HepG2 (cell line): ENCODE measurements around the gene MYOM1. TPM values are rescaled to one million over a fixed set of nuclear protein-coding genes. Genes with fewer than 3 reads are reported as not detected.

Source experiments
- CHCHD3 ChIP-seq: sonication (generic); formaldehyde crosslinking; IDR thresholded peaks from 2 replicates; pipeline ENCODE4 v1.8.0; 2022; ENCODE audit warnings: mild to moderate bottlenecking, missing genetic modification reagents, moderate library complexity
- ELF3 ChIP-seq: IDR thresholded peaks from 2 replicates; pipeline ENCODE4 v1.6.1; 2016; ENCODE audit warnings: missing genetic modification reagents, missing compliant biosample characterization
- FOSL1 ChIP-seq: sonication (generic); formaldehyde crosslinking; IDR thresholded peaks from 2 replicates; pipeline ENCODE4 v1.9.0; 2021; ENCODE audit warnings: missing genetic modification reagents, borderline replicate concordance
- HIVEP1 ChIP-seq: sonication (generic); formaldehyde crosslinking; IDR thresholded peaks from 2 replicates; pipeline ENCODE4 v1.4.0; 2020; ENCODE audit warnings: mild to moderate bottlenecking, missing genetic modification reagents
- HNRNPLL ChIP-seq: fragments of 200-400 bp; formaldehyde crosslinking; IDR thresholded peaks from 2 replicates; pipeline ENCODE4 v1.6.1; 2017; ENCODE audit warnings: mild to moderate bottlenecking, low read depth, low read length; ENCODE audit not compliant: poor library complexity, severe bottlenecking
- KAT8 ChIP-seq: IDR thresholded peaks from 2 replicates; pipeline ENCODE4 v1.6.1; 2016; ENCODE audit warnings: missing genetic modification reagents, missing compliant biosample characterization
- NFKB2 ChIP-seq: sonication (generic); formaldehyde crosslinking; IDR thresholded peaks from 2 replicates; pipeline ENCODE4 v1.4.0; 2020; ENCODE audit warnings: missing genetic modification reagents, borderline replicate concordance
- POLR2AphosphoS5 ChIP-seq: IDR thresholded peaks from 2 replicates; pipeline ENCODE4 v1.6.1; 2012; ENCODE audit warnings: low read depth, low read length
- SOX13 ChIP-seq, 3 experiments: fragments of 450-650 bp in 1 of 3; sonication (generic) in 1 of 3; formaldehyde crosslinking in 1 of 3; IDR thresholded peaks in 2 of 3; conservative IDR thresholded peaks in 1 of 3; 2 replicates each; pipeline versions ENCODE4 v1.5.0 to v1.6.1; 2016 to 2020; ENCODE audit warnings: antibody characterized with exemption in 1 of 3, mild to moderate bottlenecking in 1 of 3, missing compliant biosample characterization in 1 of 3, missing genetic modification reagents in 1 of 3, moderate library complexity in 1 of 3
- TSC22D2 ChIP-seq: sonication (generic); formaldehyde crosslinking; IDR thresholded peaks from 2 replicates; pipeline ENCODE4 v1.5.1; 2020; ENCODE audit warnings: missing genetic modification reagents, mild to moderate bottlenecking, borderline replicate concordance
- ZBTB21 ChIP-seq: sonication (generic); formaldehyde crosslinking; IDR thresholded peaks from 2 replicates; pipeline ENCODE4 v1.4.0; 2020; ENCODE audit warnings: missing genetic modification reagents
- ZNF124 ChIP-seq: sonication (generic); formaldehyde crosslinking; IDR thresholded peaks from 2 replicates; pipeline ENCODE4 v1.4.0; 2020; ENCODE audit warnings: missing genetic modification reagents
- ZNF317 ChIP-seq: sonication (generic); formaldehyde crosslinking; IDR thresholded peaks from 2 replicates; pipeline ENCODE4 v1.5.0; 2020; ENCODE audit warnings: mild to moderate bottlenecking, missing genetic modification reagents
- ZNF33B ChIP-seq: sonication (generic); formaldehyde crosslinking; IDR thresholded peaks from 2 replicates; pipeline ENCODE4 v1.5.1; 2020; ENCODE audit warnings: mild to moderate bottlenecking, missing genetic modification reagents
- ZNF431 ChIP-seq: sonication (generic); formaldehyde crosslinking; IDR thresholded peaks from 2 replicates; pipeline ENCODE4 v1.9.0; 2022; ENCODE audit warnings: missing genetic modification reagents, low read depth, mild to moderate bottlenecking, borderline replicate concordance
- ZNF510 ChIP-seq: sonication (generic); formaldehyde crosslinking; IDR thresholded peaks from 2 replicates; pipeline ENCODE4 v1.4.0; 2020; ENCODE audit warnings: low read depth, mild to moderate bottlenecking, missing genetic modification reagents
- ZNF530 ChIP-seq: sonication (generic); formaldehyde crosslinking; IDR thresholded peaks from 2 replicates; pipeline ENCODE4 v1.5.0; 2020; ENCODE audit warnings: low read depth, mild to moderate bottlenecking, missing genetic modification reagents
- ZNF570 ChIP-seq: sonication (generic); formaldehyde crosslinking; IDR thresholded peaks from 2 replicates; pipeline ENCODE4 v1.4.0; 2020; ENCODE audit warnings: mild to moderate bottlenecking, missing genetic modification reagents, borderline replicate concordance
- ZNF772 ChIP-seq: sonication (generic); formaldehyde crosslinking; IDR thresholded peaks from 2 replicates; pipeline ENCODE4 v1.5.0; 2020; ENCODE audit warnings: mild to moderate bottlenecking, missing genetic modification reagents
- ZZZ3 ChIP-seq: sonication (generic); formaldehyde crosslinking; IDR thresholded peaks from 2 replicates; pipeline ENCODE4 v1.4.0; 2020; ENCODE audit warnings: missing genetic modification reagents, mild to moderate bottlenecking, borderline replicate concordance
- polyA plus RNA-seq, 8 experiments: library from polyadenylated mRNA; depleted of rRNA in 3 of 8; stranded (reverse) in 7 of 8; unstranded in 1 of 8; fragments of >200 nt; fragmentation: Illumina TruSeq in 4 of 8; extraction: Trizol in 4 of 8; gene quantifications; 2 replicates each; pipeline versions ENCODE4 v1.2.1 to v1.2.3, GENCODE V29; 2011 to 2016; ENCODE audit warnings: low read depth in 4 of 8, missing spikeins in 1 of 8, mixed read lengths in 1 of 8; ENCODE audit not compliant: insufficient read depth in 1 of 8
- total RNA-seq, 5 experiments: library from RNA; depleted of rRNA; stranded (reverse); fragments of >200 nt; fragmentation: Illumina TruSeq; extraction: Trizol; gene quantifications; 2 replicates each; pipeline ENCODE4 v1.2.3, GENCODE V29; 2016; ENCODE audit warnings: low read depth in 1 of 5
- TF ChIP-seq, protein P1 (sequence below): sonication (generic); formaldehyde crosslinking; IDR thresholded peaks from 2 replicates; pipeline ENCODE4 v1.4.0; 2020; ENCODE audit warnings: mild to moderate bottlenecking, missing genetic modification reagents, borderline replicate concordance
- TF ChIP-seq, protein P2 (sequence below): sonication (generic); formaldehyde crosslinking; IDR thresholded peaks from 2 replicates; pipeline ENCODE4 v1.5.1; 2020; ENCODE audit warnings: mild to moderate bottlenecking, missing genetic modification reagents, moderate library complexity
- TF ChIP-seq, protein P3 (sequence below): sonication (generic); formaldehyde crosslinking; IDR thresholded peaks from 2 replicates; pipeline ENCODE4 v1.4.0; 2020; ENCODE audit warnings: missing genetic modification reagents

Gene MYOM1
- total and polyA plus RNA-seq, 2 of the 13 experiments (the other 11 are each of a cell fraction or from before 2014, with no cell fraction given) = 0.46 to 0.98 TPM

DNA sequence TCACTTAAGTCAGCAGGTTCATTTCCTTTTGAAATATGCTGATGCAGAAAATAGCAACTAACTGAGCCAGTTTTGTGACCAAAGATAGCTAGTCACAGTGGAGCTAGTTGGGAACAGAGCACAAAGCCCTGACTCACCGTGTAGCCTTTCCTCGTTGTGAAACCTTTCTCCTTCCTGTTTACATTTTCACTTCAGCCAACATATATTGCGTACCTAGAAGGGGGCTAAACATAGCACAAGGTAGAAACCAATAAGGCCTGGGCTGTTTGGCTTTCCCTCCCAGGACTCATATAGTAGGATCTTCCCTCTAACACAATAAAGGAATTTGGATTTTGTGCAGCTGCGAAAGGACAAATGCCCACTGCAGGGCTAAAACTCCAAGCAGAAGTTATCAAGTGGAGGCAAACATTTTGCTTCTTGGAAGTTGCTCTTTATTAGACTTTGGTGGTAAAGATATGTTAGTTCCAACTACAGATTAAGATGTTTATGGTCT, 182.3 kb downstream of the MYOM1 start (continued):
- TF ChIP-seq, protein P1, sequence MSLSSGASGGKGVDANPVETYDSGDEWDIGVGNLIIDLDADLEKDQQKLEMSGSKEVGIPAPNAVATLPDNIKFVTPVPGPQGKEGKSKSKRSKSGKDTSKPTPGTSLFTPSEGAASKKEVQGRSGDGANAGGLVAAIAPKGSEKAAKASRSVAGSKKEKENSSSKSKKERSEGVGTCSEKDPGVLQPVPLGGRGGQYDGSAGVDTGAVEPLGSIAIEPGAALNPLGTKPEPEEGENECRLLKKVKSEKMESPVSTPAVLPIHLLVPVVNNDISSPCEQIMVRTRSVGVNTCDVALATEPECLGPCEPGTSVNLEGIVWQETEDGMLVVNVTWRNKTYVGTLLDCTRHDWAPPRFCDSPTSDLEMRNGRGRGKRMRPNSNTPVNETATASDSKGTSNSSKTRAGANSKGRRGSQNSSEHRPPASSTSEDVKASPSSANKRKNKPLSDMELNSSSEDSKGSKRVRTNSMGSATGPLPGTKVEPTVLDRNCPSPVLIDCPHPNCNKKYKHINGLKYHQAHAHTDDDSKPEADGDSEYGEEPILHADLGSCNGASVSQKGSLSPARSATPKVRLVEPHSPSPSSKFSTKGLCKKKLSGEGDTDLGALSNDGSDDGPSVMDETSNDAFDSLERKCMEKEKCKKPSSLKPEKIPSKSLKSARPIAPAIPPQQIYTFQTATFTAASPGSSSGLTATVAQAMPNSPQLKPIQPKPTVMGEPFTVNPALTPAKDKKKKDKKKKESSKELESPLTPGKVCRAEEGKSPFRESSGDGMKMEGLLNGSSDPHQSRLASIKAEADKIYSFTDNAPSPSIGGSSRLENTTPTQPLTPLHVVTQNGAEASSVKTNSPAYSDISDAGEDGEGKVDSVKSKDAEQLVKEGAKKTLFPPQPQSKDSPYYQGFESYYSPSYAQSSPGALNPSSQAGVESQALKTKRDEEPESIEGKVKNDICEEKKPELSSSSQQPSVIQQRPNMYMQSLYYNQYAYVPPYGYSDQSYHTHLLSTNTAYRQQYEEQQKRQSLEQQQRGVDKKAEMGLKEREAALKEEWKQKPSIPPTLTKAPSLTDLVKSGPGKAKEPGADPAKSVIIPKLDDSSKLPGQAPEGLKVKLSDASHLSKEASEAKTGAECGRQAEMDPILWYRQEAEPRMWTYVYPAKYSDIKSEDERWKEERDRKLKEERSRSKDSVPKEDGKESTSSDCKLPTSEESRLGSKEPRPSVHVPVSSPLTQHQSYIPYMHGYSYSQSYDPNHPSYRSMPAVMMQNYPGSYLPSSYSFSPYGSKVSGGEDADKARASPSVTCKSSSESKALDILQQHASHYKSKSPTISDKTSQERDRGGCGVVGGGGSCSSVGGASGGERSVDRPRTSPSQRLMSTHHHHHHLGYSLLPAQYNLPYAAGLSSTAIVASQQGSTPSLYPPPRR (CRISPR knock-in tag) = peak; percentile 87; the same call in 1 of the 2 replicates
- TF ChIP-seq FOSL1 (CRISPR knock-in tag) = peak; percentile 83; the same call in 1 of the 2 replicates
- TF ChIP-seq HNRNPLL = no peak
- peak; percentile 94 for TF ChIP-seq ZNF124
- peak; percentile 55 for TF ChIP-seq SOX13 (IDR thresholded peaks at IDR 0.05)
- peak in 1 of 2 experiments; percentile 94; a peak in 2 of 4 replicates for TF ChIP-seq SOX13 (CRISPR knock-in tag; conservative IDR thresholded peaks at IDR 0.05 in 1 of 2, IDR thresholded peaks at IDR 0.05 in 1 of 2)
- TF ChIP-seq ZNF317 (CRISPR knock-in tag) = no peak
- TF ChIP-seq ZBTB21 (CRISPR knock-in tag) = peak; percentile 74; the same call in 1 of the 2 replicates
- TF ChIP-seq ZZZ3 = no peak
- peak; percentile 39; the same call in 1 of the 2 replicates for TF ChIP-seq TSC22D2 (CRISPR knock-in tag)
- peak; percentile 86 for TF ChIP-seq KAT8 (CRISPR knock-in tag)
- TF ChIP-seq, protein P2, sequence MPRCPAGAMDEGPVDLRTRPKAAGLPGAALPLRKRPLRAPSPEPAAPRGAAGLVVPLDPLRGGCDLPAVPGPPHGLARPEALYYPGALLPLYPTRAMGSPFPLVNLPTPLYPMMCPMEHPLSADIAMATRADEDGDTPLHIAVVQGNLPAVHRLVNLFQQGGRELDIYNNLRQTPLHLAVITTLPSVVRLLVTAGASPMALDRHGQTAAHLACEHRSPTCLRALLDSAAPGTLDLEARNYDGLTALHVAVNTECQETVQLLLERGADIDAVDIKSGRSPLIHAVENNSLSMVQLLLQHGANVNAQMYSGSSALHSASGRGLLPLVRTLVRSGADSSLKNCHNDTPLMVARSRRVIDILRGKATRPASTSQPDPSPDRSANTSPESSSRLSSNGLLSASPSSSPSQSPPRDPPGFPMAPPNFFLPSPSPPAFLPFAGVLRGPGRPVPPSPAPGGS (CRISPR knock-in tag) = no peak
- TF ChIP-seq POLR2AphosphoS5 = peak; percentile 59
- no peak for TF ChIP-seq HIVEP1 (CRISPR knock-in tag)
- no peak for TF ChIP-seq ZNF510 (CRISPR knock-in tag)
- TF ChIP-seq ZNF570 = no peak
- no peak for TF ChIP-seq NFKB2
- peak; percentile 82; the same call in 1 of the 2 replicates for TF ChIP-seq ZNF772 (CRISPR knock-in tag)
- no peak for TF ChIP-seq CHCHD3 (CRISPR knock-in tag)
- no peak for TF ChIP-seq ZNF33B (CRISPR knock-in tag)
- TF ChIP-seq ELF3 = peak; percentile 99
- TF ChIP-seq ZNF530 (CRISPR knock-in tag) = no peak
- TF ChIP-seq, protein P3, sequence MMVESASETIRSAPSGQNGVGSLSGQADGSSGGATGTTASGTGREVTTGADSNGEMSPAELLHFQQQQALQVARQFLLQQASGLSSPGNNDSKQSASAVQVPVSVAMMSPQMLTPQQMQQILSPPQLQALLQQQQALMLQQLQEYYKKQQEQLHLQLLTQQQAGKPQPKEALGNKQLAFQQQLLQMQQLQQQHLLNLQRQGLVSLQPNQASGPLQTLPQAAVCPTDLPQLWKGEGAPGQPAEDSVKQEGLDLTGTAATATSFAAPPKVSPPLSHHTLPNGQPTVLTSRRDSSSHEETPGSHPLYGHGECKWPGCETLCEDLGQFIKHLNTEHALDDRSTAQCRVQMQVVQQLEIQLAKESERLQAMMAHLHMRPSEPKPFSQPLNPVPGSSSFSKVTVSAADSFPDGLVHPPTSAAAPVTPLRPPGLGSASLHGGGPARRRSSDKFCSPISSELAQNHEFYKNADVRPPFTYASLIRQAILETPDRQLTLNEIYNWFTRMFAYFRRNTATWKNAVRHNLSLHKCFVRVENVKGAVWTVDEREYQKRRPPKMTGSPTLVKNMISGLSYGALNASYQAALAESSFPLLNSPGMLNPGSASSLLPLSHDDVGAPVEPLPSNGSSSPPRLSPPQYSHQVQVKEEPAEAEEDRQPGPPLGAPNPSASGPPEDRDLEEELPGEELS = peak; percentile 99
- peak; percentile 62; the same call in 1 of the 2 replicates for TF ChIP-seq ZNF431 (CRISPR knock-in tag)
